SIG-M5 (cell line): Measurements from ENCODE around the gene SNAI3.

ENCODE experiments used
- DNase-seq: peaks from one replicate; lab custom pipeline; 2025; lab: John Stamatoyannopoulos, UW

The SNAI3 gene

GRCh38 chr16:88721236-88721635, 34.9 kb upstream of the SNAI3 start:
- no peak for DNase-seq

- no peak for DNase-seq
Observed at GRCh38 chr16:88720396-88720970, 34.2 kb upstream of the SNAI3 start.

- no peak for DNase-seq
Observed at GRCh38 chr16:88719933-88720296, 33.6 kb upstream of the SNAI3 start.

GRCh38 chr16:88719267-88719932, 33.1 kb upstream of the SNAI3 start:
- DNase-seq = no peak

- no peak for DNase-seq
Observed at GRCh38 chr16:88718178-88718577, 31.9 kb upstream of the SNAI3 start.

- DNase-seq = no peak
Observed at GRCh38 chr16:88716601-88717001, 30.3 kb upstream of the SNAI3 start.

GRCh38 chr16:88716201-88716600, 29.9 kb upstream of the SNAI3 start:
- no peak for DNase-seq

GRCh38 chr16:88715312-88716190, 29.2 kb upstream of the SNAI3 start:
- DNase-seq = no peak

GRCh38 chr16:88714420-88715302, 28.4 kb upstream of the SNAI3 start:
- DNase-seq = no peak

- no peak for DNase-seq
Observed at GRCh38 chr16:88713568-88714419, 27.5 kb upstream of the SNAI3 start.

GRCh38 chr16:88713054-88713453, 26.7 kb upstream of the SNAI3 start:
- no peak for DNase-seq

GRCh38 chr16:88712362-88712979, 26.2 kb upstream of the SNAI3 start:
- no peak for DNase-seq

- no peak for DNase-seq
Observed at GRCh38 chr16:88711750-88712340, 25.5 kb upstream of the SNAI3 start.

- DNase-seq = no peak
Observed at GRCh38 chr16:88710556-88710955, 24.2 kb upstream of the SNAI3 start.

GRCh38 chr16:88706965-88707826, 20.9 kb upstream of the SNAI3 start:
- no peak for DNase-seq

GRCh38 chr16:88706229-88706964, 20.1 kb upstream of the SNAI3 start, which contains the start of the genes CTU2 and RNF166:
Gene CTU2 (plus strand): TSS chr16:88706503. CDS start chr16:88706531, 28 bp downstream.
Gene RNF166 (minus strand): TSS chr16:88706408. CDS start chr16:88706325, 83 bp downstream.
- no peak for DNase-seq

- no peak for DNase-seq
Observed at GRCh38 chr16:88705801-88706228, 19.5 kb upstream of the SNAI3 start.

GRCh38 chr16:88705076-88705684, 18.9 kb upstream of the SNAI3 start:
- DNase-seq = peak; percentile 18
